ENCODE results near the gene TXNDC5.
"Not testable (repeated sequence)": the region's sequence is repeated elsewhere in the genome, so short reads cannot be mapped to it uniquely, and the experiment has no call there.

Gene TXNDC5

GRCh38 chr6:7897461-7898192 is 13.0 kb downstream of the TXNDC5 start:
- in situ Hi-C loops (cut with MboI; ENCODE audit: low sequenced_read_pairs): no loop called here

GRCh38 chr6:7896465-7896987 is 14.1 kb downstream of the TXNDC5 start:
- in situ Hi-C loops (cut with MboI; ENCODE audit: low sequenced_read_pairs): no loop called here

- in situ Hi-C loops (cut with MboI; ENCODE audit: low sequenced_read_pairs): no loop called here
Observed at GRCh38 chr6:7895125-7895423, 15.5 kb downstream of the TXNDC5 start.

- in situ Hi-C loops (cut with MboI; ENCODE audit: low sequenced_read_pairs): no loop called here
Observed at GRCh38 chr6:7894262-7895124, 16.1 kb downstream of the TXNDC5 start.

- in situ Hi-C loops (cut with MboI; ENCODE audit: low sequenced_read_pairs): no loop called here
Observed at GRCh38 chr6:7893342-7893741, 17.2 kb downstream of the TXNDC5 start.

GRCh38 chr6:7892367-7892766 is 18.2 kb downstream of the TXNDC5 start:
- in situ Hi-C loops (cut with MboI; ENCODE audit: low sequenced_read_pairs): not testable (repeated sequence)

GRCh38 chr6:7891078-7891872 is 19.3 kb downstream of the TXNDC5 start:
- in situ Hi-C loops (cut with MboI; ENCODE audit: low sequenced_read_pairs): no loop called here

- in situ Hi-C loops (cut with MboI; ENCODE audit: low sequenced_read_pairs): no loop called here
Observed at GRCh38 chr6:7888587-7889357, 21.8 kb downstream of the TXNDC5 start.

- in situ Hi-C loops (cut with MboI; ENCODE audit: low sequenced_read_pairs): no loop called here
Observed at GRCh38 chr6:7887278-7887991, 23.2 kb downstream of the TXNDC5 start.

GRCh38 chr6:7886132-7886531 is 24.5 kb downstream of the TXNDC5 start:
- in situ Hi-C loops (cut with MboI; ENCODE audit: low sequenced_read_pairs): no loop called here

GRCh38 chr6:7883381-7883780 is 27.2 kb downstream of the TXNDC5 start:
- in situ Hi-C loops (cut with MboI; ENCODE audit: low sequenced_read_pairs): no loop called here

GRCh38 chr6:7882505-7883257 is 27.9 kb downstream of the TXNDC5 start:
- in situ Hi-C loops (cut with MboI; ENCODE audit: low sequenced_read_pairs): no loop called here

GRCh38 chr6:7881765-7882500 is 28.7 kb downstream of the TXNDC5 start:
- in situ Hi-C loops (cut with MboI; ENCODE audit: low sequenced_read_pairs): no loop called here

- in situ Hi-C loops (cut with MboI; ENCODE audit: low sequenced_read_pairs): no loop called here
Observed at GRCh38 chr6:7880718-7881107, 29.9 kb downstream of the TXNDC5 start.

GRCh38 chr6:7879980-7880717 is 30.4 kb downstream of the TXNDC5 start:
- in situ Hi-C loops (cut with MboI; ENCODE audit: low sequenced_read_pairs): no loop called here

- in situ Hi-C loops (cut with MboI; ENCODE audit: low sequenced_read_pairs): no loop called here
Observed at GRCh38 chr6:7879579-7879978, 31.0 kb downstream of the TXNDC5 start.

- in situ Hi-C loops (cut with MboI; ENCODE audit: low sequenced_read_pairs): no loop called here
Observed at GRCh38 chr6:7879043-7879442, 31.5 kb downstream of the TXNDC5 start.

GRCh38 chr6:7878401-7878964 is 32.1 kb downstream of the TXNDC5 start:
- in situ Hi-C loops (cut with MboI; ENCODE audit: low sequenced_read_pairs): no loop called here
